Kidney capillary endothelial cell (primary cell): Measurements from ENCODE around the gene SLC41A1.
A peak's percentile ranks its signal among the peaks of the same experiment; 100 is the strongest.

Experiments
- DNase-seq: peaks from one replicate; pipeline ENCODE4 v3.0.0-alpha.2; 2018; ENCODE audit warnings: low spot score

The SLC41A1 gene

DNA sequence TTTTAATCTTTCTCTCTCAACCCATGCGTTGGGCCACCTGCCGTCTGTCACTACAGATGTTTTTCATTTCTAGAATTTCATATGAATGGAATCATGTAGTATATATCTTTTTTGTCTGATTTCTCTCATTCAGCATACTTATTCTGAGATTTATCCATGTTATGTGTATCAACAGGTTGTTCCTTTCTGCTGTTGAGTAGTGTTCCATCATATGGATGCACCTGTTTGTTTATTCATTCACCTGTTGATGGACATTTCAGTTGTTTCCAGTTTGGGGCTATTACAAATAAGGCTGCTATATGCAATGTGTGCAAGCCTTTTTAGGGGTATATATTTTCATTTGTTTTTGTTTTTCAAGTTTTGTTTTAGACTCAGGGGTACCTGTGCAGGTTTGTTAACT, 9.4 kb upstream of the SLC41A1 start:
- no peak for DNase-seq

DNA sequence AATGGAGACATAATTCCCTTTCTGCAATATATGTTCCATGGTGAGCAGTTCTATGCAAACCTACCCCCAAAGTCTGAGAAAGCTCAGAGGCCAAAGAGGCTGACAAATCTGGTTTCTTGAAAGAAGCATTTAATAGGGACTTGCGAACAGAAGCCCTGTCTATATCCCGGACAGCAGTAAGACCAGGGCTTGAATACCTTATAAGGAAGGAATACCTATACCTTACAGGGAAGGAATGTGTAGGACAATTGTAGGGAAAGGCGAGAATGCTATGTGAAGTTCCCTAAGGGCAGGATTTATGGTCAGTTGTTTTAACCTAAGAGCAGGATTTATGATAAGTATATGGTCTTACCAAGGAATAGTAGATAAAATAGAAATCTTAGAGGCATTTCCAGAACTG, 5.0 kb upstream of the SLC41A1 start:
- DNase-seq, result no peak

DNA sequence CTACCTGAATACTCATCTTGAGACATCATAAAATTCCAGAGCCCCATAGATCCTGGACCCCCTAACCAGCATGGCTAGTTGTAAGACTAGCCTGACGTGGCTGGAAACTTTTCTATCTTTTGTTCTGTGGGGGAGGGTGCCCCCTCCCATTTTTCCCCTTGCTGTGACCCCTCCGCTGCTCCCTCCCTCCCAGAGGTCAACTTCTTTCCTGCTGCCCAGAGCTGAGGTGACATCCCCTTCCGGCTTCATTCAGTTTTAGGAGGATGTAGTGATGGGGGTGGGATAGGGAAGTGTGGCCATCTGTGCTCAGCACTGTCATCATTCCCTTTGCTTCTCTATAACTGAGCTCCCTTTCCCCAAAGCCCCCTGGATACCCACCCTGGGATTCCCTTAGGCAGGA, 4.4 kb upstream of the SLC41A1 start:
- DNase-seq, result no peak

DNA sequence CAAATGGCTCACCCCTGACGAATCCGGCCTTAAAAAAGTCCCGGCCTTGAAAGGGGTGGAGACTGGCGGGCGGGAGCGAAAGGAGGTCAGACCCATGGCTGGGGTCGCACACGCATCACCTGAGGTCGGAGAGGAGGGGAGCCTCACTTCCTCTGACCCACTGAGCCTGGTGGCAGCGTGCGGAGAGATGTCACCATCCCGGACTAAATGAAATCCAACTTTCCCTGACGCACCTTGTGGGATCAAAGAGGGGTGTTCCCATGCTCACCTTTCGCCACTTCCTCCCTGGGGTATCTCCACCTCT, 709 bp upstream of the SLC41A1 start:
- DNase-seq, result no peak

DNA sequence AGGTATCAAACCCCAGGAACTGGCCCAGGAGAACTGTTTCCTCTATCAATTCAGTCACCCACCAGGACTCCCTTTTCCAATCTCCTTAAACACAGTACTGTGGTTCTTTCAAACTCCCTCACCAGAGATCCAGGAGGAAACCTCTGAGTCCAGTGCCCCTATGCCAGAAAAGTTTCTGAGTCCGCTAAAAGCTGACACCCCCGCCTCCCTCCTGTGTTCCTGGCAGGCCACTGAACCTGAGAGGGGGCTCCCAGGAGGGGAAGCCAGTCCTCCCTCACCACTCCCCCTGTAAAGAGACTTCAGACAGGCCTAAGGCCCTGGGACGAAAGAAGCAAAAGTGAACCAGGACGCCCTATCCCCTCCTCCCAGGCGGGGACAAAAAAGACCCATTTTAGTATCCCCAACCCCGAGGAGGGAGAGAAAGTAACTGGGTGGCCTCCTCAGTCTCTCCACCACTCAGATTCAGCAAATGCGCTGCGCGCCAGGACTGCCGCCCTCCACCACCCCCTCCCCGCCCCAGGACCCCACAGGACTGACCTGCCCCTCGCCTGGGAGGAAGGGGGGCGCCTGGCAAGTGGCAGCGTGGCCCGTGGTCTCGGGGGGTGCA, 624 bp downstream of the SLC41A1 start:
- DNase-seq, result no peak

DNA sequence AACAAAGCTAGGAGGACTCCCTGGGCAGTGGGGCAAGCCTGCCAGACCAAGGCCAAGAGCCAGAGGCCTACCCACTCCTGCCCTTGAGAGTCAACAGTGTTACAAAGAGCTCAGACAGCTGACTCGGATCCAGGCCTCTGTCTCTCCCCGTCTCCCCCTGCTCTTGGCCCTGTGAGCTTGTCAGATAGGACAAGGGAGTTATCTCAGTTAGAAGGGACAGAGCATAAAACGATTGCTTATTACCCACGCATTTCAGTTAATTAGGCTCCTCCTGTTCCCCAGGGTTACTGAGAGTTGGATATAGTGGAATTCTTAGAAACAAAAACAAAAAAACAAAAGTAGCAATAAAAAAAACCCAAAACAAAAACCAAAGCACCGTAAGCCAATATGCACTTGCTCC, 1.3 kb downstream of the SLC41A1 start:
- no peak for DNase-seq

DNA sequence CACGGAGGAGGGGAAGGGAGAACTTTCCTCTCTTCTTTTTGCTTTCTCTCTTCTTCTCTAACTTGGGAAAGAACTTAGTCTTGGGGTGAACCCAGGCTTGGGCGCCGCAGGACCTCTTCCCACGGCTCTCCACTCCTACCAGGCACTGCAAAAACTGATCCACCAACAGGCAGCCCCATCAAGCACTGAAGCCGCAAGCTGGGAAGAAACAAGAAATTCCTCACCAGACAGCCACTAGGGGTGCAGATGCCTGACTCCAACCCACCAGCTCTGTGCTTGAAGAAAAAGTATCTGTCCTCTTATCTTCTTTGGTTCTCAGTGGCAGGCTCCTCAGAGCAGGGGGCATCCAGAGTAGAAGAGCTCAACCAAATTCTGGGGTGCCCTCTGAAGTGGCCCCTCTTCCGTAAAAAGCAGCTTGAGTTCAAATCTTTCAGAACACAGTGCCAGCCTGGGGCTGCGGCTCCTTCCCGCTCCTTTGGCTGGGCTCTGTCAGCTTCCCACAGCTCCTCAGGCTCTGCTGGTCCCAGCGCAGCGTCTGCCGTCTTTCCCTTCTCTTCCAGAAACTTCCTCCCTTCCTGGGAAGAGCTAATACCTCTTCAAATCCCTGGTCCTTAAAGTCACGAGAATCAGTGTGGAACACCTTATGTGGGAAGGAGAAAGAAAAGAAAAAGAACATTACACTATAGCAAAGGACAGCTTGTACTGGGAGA, 2.4 kb downstream of the SLC41A1 start:
- DNase-seq, result no peak

DNA sequence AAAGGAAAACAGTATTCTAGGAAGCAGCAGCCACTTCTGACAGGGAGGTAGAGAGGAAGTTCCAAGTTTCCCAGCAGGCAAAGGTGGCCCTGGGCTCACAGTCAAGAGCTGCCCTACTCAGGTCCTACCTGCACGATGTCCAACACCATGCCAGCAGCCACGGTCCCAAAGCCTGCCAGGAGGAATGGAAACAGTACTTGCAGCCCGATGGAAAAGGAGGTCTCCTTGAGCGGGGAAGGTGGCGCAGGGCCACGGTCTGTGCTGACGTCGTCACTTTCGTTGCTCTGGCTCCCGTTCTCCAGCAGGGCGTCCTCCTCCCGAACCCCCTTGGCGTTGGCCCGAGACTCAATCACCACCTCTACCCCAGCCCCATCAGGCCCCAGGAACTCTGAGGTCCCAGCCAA, 3.1 kb downstream of the SLC41A1 start:
- DNase-seq, result no peak

DNA sequence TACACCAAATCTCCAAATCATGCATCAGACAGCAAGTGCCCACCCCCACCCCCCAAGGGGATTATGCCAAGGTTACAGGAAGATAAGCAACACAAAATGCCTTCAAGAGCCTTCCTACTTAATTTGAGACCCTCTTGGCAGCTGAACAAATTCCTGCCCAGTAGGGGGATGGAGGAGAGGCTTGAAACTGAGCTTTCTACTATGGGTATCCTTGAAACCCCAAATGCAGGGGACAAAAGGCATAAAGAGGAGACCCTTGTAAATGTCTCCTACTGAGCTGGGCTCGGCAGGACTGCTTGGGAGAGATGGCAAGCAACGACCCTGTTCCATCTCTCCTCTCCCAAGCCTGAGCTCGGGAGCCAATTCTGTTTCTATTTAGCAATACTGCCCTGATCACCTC, 3.5 kb downstream of the SLC41A1 start:
- no peak for DNase-seq

DNA sequence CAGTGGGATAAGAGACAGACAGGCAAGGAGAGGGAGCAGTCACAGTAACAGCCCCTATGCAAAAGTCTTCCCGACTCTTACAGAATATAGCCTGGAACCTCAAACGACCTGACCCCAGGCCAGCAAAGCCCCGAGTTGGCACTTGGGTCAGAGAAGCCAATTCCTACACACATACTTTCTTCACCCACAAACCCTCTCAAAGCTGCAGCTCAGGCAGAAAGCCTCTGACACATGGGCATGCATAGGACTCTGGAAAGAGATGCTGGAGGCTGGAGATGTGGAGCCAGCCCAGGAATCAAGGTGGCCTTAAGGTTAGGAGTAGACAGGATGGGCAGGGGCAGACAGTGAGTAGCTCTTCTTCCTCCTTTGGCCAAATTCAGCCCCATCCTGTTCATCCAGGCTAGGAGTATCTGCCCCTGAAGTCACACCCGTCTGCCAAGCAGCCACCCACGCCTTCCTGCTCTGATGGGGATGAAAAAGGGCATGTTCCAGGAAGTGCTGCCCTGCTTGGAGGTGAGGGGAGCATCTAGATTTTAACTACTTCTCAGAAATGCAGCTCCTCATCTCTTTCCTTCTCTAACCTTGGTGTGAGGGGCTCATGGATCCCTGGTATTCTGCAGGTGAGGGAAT, 7.8 kb downstream of the SLC41A1 start:
- no peak for DNase-seq

DNA sequence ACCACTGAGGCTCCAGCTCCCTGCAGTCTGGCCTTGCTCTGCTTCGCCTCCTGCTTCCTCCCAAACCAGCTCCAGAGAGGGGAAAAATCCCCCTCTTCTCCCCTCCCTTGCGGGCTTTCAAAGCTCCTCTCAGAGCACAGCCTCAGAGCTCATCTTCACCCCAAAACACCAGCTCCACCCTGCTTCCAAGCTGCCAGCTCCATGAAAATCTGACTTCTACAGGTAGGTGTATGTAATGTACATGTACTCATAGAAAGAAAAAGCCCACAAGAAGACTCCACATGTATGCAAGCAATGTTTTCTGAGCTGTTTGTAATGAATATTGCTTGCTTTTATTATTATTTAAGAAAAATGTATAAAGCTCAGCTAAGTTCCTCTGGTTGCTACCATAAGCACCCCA, 8.4 kb downstream of the SLC41A1 start:
- DNase-seq, result no peak

DNA sequence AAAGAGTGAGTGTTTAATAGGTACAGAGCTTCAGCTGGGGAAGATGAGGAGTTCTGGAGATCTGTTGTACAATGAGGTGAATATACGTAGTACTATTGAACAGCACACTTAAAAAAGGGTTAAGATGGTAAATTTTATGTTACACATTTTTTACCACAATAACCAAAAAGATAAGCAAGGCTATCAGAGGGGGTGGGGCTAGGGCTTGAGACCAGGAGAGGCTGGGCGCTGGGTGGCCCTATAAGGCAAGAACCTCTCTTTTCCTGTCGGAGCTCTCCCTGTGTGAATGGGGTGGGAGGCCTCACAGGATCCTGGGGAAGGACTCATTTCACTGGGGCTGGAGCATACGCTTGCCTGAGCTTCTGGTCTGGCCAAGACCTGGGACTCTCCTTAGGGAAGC, 9.0 kb downstream of the SLC41A1 start:
- no peak for DNase-seq

DNA sequence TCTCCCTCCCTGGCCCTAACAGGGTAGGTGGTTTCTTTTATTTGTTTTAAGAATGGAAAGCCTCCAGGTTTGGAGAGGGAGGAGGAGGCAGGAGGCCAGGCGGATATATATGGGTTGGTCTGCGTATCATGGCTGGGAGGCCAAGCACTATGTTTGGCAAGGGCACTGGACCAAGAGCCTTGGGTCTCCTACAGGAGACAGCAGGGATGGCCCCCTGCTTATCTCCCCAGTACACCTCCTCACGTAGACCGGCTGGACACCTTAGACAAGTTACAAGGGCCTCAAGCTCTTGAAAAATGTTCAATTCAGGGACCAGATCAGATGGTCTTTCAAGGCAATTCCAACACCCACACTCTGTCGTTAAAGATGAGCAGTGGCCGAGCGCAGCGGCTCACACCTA, 10.9 kb downstream of the SLC41A1 start:
- no peak for DNase-seq

DNA sequence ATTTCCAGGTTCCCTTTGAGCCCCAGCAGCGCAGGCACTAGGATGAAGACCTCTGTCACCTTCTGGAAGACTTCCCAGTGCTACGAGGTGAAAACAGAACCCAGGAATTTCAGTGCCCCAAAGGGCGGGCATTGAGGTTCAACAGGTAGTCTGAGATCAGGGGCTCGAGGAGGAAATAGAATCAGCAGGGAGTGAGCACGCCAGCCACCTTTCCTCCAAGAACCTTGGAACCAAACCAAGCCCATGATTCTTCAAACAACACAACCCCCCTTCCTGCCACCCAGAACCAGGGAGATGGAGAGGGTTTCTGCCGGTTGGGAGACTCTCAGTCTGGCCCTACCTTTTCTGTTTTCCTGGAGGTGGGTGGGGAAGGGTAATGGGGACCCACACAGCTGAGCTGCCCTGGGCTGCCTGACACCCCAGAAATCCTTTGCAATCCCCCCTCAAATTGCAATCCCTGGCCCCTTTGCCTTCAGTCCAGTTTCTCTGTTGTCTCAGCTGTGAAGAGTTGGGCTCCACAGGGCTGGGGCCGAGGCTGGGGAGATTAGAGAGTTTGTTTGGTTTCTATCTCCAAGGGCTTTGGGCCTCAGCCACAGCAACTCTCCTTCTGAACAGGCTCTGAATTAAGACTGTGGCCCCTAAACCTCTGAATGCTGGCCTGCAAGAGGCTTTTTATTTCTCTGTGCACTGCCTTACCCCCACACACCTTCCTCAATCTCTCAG, 11.9 kb downstream of the SLC41A1 start:
- no peak for DNase-seq

DNA sequence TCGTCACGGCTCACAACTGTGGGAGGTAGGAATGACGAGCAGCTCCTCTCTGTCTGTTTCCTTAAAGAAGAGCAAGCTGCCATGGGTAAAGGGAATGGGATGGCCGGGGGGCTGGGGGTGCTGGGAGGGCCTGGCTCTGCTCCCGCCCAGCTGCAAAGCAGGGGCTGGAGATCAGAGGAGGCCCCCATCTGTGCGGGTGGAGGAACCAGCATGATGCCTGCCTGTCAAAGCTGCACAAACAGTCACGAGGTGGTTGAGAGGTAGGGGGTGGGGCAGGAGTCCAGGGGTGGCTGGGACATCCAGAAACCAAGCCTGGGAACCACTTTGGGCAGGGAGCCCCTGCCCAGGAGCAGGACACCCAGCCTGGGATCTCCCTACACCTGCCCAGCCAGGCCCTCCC, 12.6 kb downstream of the SLC41A1 start:
- no peak for DNase-seq

DNA sequence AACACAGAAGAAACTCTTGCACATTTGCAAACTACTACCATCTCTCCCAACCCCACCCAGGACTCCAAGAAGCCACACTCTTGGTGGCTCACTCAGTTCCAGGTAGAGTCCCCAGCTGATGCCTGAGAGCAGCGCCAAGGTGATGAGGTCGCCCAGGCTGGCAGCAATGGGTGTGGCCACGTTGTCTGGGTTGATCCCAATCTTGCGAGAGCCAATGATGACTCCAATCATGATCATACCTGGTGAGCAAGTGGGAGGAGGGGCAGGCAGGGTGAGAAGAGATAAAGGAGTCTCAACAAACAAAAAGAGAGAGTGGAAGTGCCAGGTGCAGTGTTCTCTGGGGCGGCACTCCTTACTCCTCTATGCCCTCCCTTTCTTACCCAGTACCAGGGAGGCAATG, 14.4 kb downstream of the SLC41A1 start:
- no peak for DNase-seq

DNA sequence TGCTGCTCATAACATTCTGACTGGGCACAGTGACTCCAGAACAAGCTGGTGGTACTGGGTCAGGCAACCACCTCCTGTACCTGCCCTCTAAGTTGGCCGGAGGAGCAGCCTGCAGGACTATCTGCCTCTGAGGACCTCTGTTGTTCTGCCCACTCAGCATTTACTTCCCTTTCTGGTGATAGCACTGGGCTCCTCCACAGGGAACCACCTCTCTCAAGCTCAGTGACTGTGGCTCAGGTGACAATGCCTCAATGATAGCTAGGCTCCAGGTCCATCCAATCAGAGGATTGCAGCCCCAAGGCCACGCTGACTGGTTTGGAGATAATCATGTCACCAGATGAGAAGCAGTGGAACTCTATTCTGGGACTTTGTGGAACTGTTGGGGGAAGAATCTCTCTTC, 15.8 kb downstream of the SLC41A1 start:
- DNase-seq, result no peak

DNA sequence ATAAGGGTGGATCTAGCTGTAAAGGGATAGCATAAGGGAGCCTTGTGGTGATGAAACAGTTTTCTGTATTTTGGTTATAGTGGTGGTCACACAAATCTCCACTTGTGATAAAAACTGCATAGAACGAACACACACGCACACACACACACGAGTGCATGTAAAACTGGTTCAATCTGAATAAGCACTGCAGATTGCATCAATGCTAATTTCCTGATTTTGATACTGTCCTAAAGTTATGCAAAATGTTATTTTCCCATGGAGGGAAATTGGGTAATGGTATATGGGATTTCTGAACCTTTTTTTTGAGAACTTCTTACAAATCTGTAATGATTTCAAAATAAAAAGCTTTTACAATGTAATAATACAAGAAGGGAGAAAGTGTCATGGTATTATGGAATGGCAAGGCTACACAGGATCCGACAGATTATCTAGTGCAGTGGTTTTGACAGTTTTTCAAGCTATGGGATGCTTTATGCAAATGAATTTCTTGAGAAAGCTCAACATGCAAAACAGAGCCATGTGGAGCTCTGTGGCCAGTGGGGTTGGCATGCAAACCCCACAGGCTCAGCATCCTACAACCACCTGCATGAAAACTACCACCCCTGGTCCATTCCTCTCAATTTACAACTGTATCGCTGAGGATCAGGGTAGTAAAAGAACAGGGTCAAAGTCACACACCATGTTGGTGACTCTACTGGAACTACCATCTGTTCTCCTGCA, 18.8 kb downstream of the SLC41A1 start:
- no peak for DNase-seq

DNA sequence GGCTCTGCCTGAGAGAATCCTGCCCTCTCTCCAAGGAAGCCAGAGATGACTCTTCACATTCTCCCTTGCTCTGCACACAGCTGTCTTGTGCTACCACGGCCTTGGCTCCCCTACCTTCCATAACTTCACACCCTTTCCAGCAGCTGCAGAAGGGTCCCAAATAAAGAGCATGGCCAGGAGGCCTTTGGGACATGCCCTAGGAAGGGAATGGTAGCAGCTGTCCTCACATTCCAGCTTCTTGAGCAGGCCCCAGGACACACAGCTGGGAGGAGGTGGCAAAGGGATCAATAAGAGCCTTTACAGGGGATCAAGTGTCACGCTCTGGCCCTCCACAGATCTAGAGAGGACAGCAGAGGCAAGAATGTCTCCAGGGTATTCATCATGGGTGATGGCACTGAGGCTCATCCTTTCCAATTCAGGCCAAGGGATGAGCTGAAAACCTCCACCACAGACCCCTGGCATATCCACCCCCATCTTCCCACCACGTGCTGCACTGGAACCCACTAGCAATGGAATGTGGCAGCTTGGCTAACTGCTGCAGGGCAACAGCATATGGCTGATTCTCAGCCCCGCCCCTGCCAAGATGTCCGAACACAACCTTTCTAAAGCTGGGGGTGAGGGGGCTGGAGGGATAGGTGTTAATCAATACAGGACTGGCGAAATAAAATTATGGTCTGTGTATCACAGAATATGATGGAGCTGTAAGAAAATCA, 19.9 kb downstream of the SLC41A1 start:
- no peak for DNase-seq

DNA sequence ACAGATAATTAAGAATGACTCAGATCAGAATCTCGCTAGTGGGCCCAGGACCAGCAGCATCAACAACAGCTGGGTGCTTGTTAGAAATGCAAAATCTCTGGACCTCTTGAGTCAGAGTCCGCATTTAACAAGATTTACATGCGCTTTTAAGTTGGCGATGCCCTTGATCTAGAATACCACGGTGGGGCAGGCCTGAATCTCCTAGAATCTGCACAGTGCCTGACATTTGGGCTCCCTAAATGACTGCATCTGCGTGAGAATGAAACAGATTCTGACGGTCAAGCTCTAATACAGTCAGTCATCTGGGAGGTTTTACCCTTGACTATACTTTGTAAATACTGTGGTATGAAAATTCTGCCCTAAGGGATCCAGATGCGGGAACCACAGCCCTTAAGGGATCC, 20.5 kb downstream of the SLC41A1 start:
- no peak for DNase-seq

DNA sequence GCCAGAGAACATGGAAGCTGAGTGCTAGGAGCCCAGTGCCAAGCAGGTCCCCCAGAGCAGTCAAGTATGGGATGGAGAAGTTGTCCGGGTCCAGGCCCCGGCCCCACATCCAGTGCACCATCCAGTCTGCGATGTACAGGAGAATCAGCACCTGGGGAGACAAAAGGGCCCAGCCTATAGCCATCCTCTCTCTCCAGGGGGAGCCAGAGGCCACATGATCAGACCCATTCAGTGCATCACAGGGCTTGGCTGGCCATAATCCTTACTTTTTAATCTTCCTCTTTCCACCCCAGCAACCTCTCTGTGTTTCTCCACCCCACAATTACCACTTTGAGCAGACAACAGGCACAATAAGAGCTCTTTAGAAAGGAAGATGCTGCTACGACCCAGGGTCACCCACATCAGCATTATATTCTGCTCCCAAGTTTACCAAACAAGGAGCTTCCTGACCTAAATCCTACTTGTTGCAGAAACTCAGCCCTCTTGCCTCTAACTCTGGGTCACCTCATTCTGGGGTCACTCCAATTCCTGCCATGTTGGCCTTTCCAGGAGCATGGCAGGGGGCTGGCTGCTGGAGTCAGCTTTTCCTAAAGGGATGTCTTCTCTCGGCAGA, 21.3 kb downstream of the SLC41A1 start:
- peak; percentile 51 for DNase-seq
